H9 (cell line): Measurements from ENCODE around the gene KIF18B. TPM values are rescaled to one million over a fixed set of nuclear protein-coding genes. Genes with fewer than 3 reads are reported as not detected.

Experiments
- DNase-seq: peaks from one replicate; pipeline ENCODE4 v3.0.0-alpha.2; 2017
- H2AFZ ChIP-seq: one replicate; pipeline ENCODE4 v1.6.1; 2013; ENCODE audit warnings: mild to moderate bottlenecking, low read length, control low read depth, moderate library complexity
- H2AK5ac ChIP-seq: 2 replicates; pipeline ENCODE4 v1.6.1; 2013; ENCODE audit warnings: low read length, control low read depth, mixed read lengths; ENCODE audit not compliant: insufficient read length
- H2BK120ac ChIP-seq: one replicate; pipeline ENCODE4 v1.6.1; 2013; ENCODE audit warnings: low read depth, mild to moderate bottlenecking, low read length, control low read depth, inconsistent platforms; ENCODE audit not compliant: poor library complexity, severe bottlenecking
- H2BK12ac ChIP-seq: 2 replicates; pipeline ENCODE4 v1.6.1; 2013; ENCODE audit warnings: low read length, control low read depth, mixed read lengths, low read depth; ENCODE audit not compliant: insufficient read length
- H2BK15ac ChIP-seq: 2 replicates; pipeline ENCODE4 v1.6.1; 2013; ENCODE audit warnings: low read depth, low read length, control low read depth
- H2BK20ac ChIP-seq: one replicate; pipeline ENCODE4 v1.6.1; 2013; ENCODE audit warnings: low read depth, mild to moderate bottlenecking, low read length, control low read depth, inconsistent platforms; ENCODE audit not compliant: poor library complexity, severe bottlenecking
- H2BK5ac ChIP-seq: 2 replicates; pipeline ENCODE4 v1.6.1; 2013; ENCODE audit warnings: low read length, control low read depth, mixed read lengths; ENCODE audit not compliant: insufficient read length
- H3K14ac ChIP-seq: 2 replicates; pipeline ENCODE4 v1.6.1; 2013; ENCODE audit warnings: low read length, control low read depth; ENCODE audit not compliant: insufficient read depth
- H3K18ac ChIP-seq: 2 replicates; pipeline ENCODE4 v1.6.1; 2013; ENCODE audit warnings: low read depth, mild to moderate bottlenecking, mixed read lengths, low read length, control low read depth; ENCODE audit not compliant: insufficient read length
- H3K23ac ChIP-seq: 2 replicates; pipeline ENCODE4 v1.6.1; 2013; ENCODE audit warnings: low read length, control low read depth, mixed read lengths, low read depth; ENCODE audit not compliant: insufficient read length
- H3K23me2 ChIP-seq: 2 replicates; pipeline ENCODE4 v1.6.1; 2013; ENCODE audit warnings: low read depth, mild to moderate bottlenecking, mixed read lengths, low read length, control low read depth; ENCODE audit not compliant: insufficient read length, poor library complexity, severe bottlenecking
- H3K27ac ChIP-seq: 2 replicates; pipeline ENCODE4 v1.5.1; 2013; ENCODE audit warnings: low read length, control low read depth, mixed read lengths, low read depth; ENCODE audit not compliant: insufficient read length
- H3K27me3 ChIP-seq: 2 replicates; pipeline ENCODE4 v1.6.1; 2013; ENCODE audit warnings: low read length, control low read depth, inconsistent platforms; ENCODE audit not compliant: insufficient read depth
- H3K4ac ChIP-seq: 2 replicates; pipeline ENCODE4 v1.6.1; 2013; ENCODE audit warnings: low read depth, mild to moderate bottlenecking, control low read depth, inconsistent platforms, low read length, moderate library complexity
- H3K4me1 ChIP-seq: 2 replicates; pipeline ENCODE4 v1.6.1; 2013; ENCODE audit warnings: low read length, control low read depth, inconsistent platforms; ENCODE audit not compliant: insufficient read depth
- H3K4me2 ChIP-seq: 2 replicates; pipeline ENCODE4 v1.6.1; 2013; ENCODE audit warnings: low read length, control low read depth, mixed read lengths; ENCODE audit not compliant: insufficient read length, insufficient read depth
- H3K56ac ChIP-seq: 2 replicates; pipeline ENCODE4 v1.6.1; 2013; ENCODE audit warnings: low read depth, mild to moderate bottlenecking, mixed read lengths, low read length, control low read depth; ENCODE audit not compliant: insufficient read length
- H3K79me1 ChIP-seq: 2 replicates; pipeline ENCODE4 v1.6.1; 2013; ENCODE audit warnings: low read depth, mild to moderate bottlenecking, moderate library complexity, low read length, control low read depth, inconsistent platforms; ENCODE audit not compliant: insufficient read depth, poor library complexity, severe bottlenecking
- H3K79me2 ChIP-seq: 2 replicates; pipeline ENCODE4 v1.6.1; 2013; ENCODE audit warnings: low read length, control low read depth, inconsistent platforms; ENCODE audit not compliant: insufficient read depth
- H3K9ac ChIP-seq: 2 replicates; pipeline ENCODE4 v1.6.1; 2013; ENCODE audit warnings: low read length, control low read depth, mixed read lengths; ENCODE audit not compliant: insufficient read length; ENCODE audit errors: extremely low read depth
- H3K9me3 ChIP-seq: one replicate; pipeline ENCODE4 v1.6.1; 2013; ENCODE audit warnings: low read depth, low read length, inconsistent platforms; ENCODE audit not compliant: control insufficient read depth
- H3T11ph ChIP-seq: one replicate; pipeline ENCODE4 v1.6.1; 2013; ENCODE audit warnings: mild to moderate bottlenecking, low read length, control low read depth, inconsistent platforms
- H4K20me1 ChIP-seq: one replicate; pipeline ENCODE4 v1.6.1; 2013; ENCODE audit not compliant: control insufficient read depth, insufficient read length, insufficient read depth
- H4K5ac ChIP-seq: 2 replicates; pipeline ENCODE4 v1.6.1; 2013; ENCODE audit warnings: low read depth, mild to moderate bottlenecking, mixed read lengths, low read length, control low read depth; ENCODE audit not compliant: insufficient read length
- H4K8ac ChIP-seq: replicated peaks from 2 replicates; pipeline ENCODE4 v1.6.1; 2013; ENCODE audit warnings: low read length, control low read depth, mixed read lengths, low read depth; ENCODE audit not compliant: insufficient read length
- H4K91ac ChIP-seq: 2 replicates; pipeline ENCODE4 v1.6.1; 2013; ENCODE audit warnings: low read depth, mild to moderate bottlenecking, moderate library complexity, mixed read lengths, low read length, control low read depth; ENCODE audit not compliant: insufficient read length
- H3K27ac Mint-ChIP-seq, 3 experiments: 2 replicates in 2 of 3; 3 replicates in 1 of 3; pipeline ENCODE4 v1.8.0; 2020 to 2021; ENCODE audit warnings: mixed read lengths in 3 of 3, mild to moderate bottlenecking in 1 of 3, moderate library complexity in 1 of 3
- H3K27me3 Mint-ChIP-seq: 2 replicates; pipeline ENCODE4 v1.8.0; 2021; ENCODE audit warnings: low read depth, mild to moderate bottlenecking, moderate library complexity, mixed read lengths
- H3K36me3 Mint-ChIP-seq, 3 experiments: 2 replicates in 2 of 3; 3 replicates in 1 of 3; pipeline ENCODE4 v1.8.0; 2020 to 2021; ENCODE audit warnings: low read depth in 3 of 3, mixed read lengths in 3 of 3; ENCODE audit not compliant: insufficient read depth in 1 of 3
- H3K4me1 Mint-ChIP-seq, 2 experiments: 2 replicates each; pipeline ENCODE4 v1.8.0; 2020; ENCODE audit warnings: mixed read lengths in 2 of 2
- H3K4me3 Mint-ChIP-seq, 2 experiments: 2 replicates in 1 of 2; 3 replicates in 1 of 2; pipeline ENCODE4 v1.8.0; 2020 to 2021; ENCODE audit warnings: mild to moderate bottlenecking in 2 of 2, mixed read lengths in 2 of 2, moderate library complexity in 1 of 2
- H3K9me3 Mint-ChIP-seq, 2 experiments: 2 replicates in 1 of 2; 3 replicates in 1 of 2; pipeline ENCODE4 v1.8.0; 2020; ENCODE audit warnings: mild to moderate bottlenecking in 2 of 2, mixed read lengths in 2 of 2, moderate library complexity in 1 of 2
- WGBS: extraction: QIAGEN DNeasy Blood & Tissue Kit; methylation state at CpG from one replicate; pipeline ENCODE4 v1.1.7; 2013; ENCODE audit warnings: missing lambda C conversion rate, low lambda C conversion rate, mixed read lengths; ENCODE audit not compliant: insufficient read length; ENCODE audit errors: extremely low coverage; 5-methylcytosine and 5-hydroxymethylcytosine counted together
- total RNA-seq: library from RNA; stranded (reverse); gene quantifications from 2 replicates; pipeline ENCODE4 v1.2.1, GENCODE V29; 2021
- TF ChIP-seq, protein P1 (sequence below): fragments of 200-600 bp; sonication (generic); conservative IDR thresholded peaks from 3 replicates; pipeline ENCODE4 v1.8.0; 2021; ENCODE audit warnings: antibody characterized with exemption, mild to moderate bottlenecking

KIF18B gene
- total RNA-seq, 1 experiment from 2014 or later = 51.8 TPM

GRCh38 chr17:44894642-44895041, 52.9 kb downstream of the KIF18B start:
- no peak overlapping the region for H3K18ac ChIP-seq
- H3K36me3 Mint-ChIP-seq = peaks cover 15 to 40% (median 26%) of the 10 kb centered on the region in 3 experiments
- H3K79me1 ChIP-seq = peaks cover 2% of the 10 kb centered on the region
- no peak overlapping the region for H2BK20ac ChIP-seq
- peaks cover 15% of the 10 kb centered on the region; the same call in 1 of the 2 replicates for H3K79me2 ChIP-seq
- peaks cover 5 to 6% of the 10 kb centered on the region in 2 experiments for H3K4me1 Mint-ChIP-seq
- no peak overlapping the region for H3K4me2 ChIP-seq
- no peak overlapping the region for H2AFZ ChIP-seq
- no peak overlapping the region for H3K4me3 Mint-ChIP-seq
- H3K9me3 Mint-ChIP-seq = no peaks in the 10 kb centered on the region
- no peaks in the 10 kb centered on the region for H3K27me3 ChIP-seq
- H3K4ac ChIP-seq = no peak overlapping the region
- H3K9ac ChIP-seq = no peak overlapping the region
- no peak overlapping the region for H4K91ac ChIP-seq
- TF ChIP-seq, protein P1, sequence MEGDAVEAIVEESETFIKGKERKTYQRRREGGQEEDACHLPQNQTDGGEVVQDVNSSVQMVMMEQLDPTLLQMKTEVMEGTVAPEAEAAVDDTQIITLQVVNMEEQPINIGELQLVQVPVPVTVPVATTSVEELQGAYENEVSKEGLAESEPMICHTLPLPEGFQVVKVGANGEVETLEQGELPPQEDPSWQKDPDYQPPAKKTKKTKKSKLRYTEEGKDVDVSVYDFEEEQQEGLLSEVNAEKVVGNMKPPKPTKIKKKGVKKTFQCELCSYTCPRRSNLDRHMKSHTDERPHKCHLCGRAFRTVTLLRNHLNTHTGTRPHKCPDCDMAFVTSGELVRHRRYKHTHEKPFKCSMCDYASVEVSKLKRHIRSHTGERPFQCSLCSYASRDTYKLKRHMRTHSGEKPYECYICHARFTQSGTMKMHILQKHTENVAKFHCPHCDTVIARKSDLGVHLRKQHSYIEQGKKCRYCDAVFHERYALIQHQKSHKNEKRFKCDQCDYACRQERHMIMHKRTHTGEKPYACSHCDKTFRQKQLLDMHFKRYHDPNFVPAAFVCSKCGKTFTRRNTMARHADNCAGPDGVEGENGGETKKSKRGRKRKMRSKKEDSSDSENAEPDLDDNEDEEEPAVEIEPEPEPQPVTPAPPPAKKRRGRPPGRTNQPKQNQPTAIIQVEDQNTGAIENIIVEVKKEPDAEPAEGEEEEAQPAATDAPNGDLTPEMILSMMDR = no peak
- H3T11ph ChIP-seq = no peak overlapping the region
- no peak overlapping the region for H2BK12ac ChIP-seq
- H3K27me3 Mint-ChIP-seq = no peaks in the 10 kb centered on the region
- H2BK5ac ChIP-seq = no peak overlapping the region
- no peaks in the 10 kb centered on the region; the same call in 1 of the 2 replicates for H3K4me1 ChIP-seq
- H2BK120ac ChIP-seq = no peak overlapping the region
- H3K14ac ChIP-seq = no peak overlapping the region
- no peak overlapping the region for H3K56ac ChIP-seq
- H4K5ac ChIP-seq = no peak overlapping the region
- H3K23ac ChIP-seq = no peak overlapping the region
- peaks cover 4% of the 10 kb centered on the region for H3K23me2 ChIP-seq
- H3K27ac ChIP-seq = no peak overlapping the region
- no peak overlapping the region for H3K27ac Mint-ChIP-seq
- H4K8ac ChIP-seq = no peak overlapping the region
- no peak overlapping the region for H2BK15ac ChIP-seq
- H2AK5ac ChIP-seq = no peak overlapping the region
- H4K20me1 ChIP-seq = no peaks in the 10 kb centered on the region
- DNase-seq = no peak
- no CpG with 5 or more reads among the region's 4 CpGs for WGBS
- no peaks in the 10 kb centered on the region for H3K9me3 ChIP-seq
